ENCODE data around the gene LCMT1.
"Not testable (repeated sequence)": the region's sequence is repeated elsewhere in the genome, so short reads cannot be mapped to it uniquely, and the experiment has no call there.

The LCMT1 gene

GRCh38 chr16:25111403-25112166, at the start of gene LCMT1:
TSS of gene LCMT1 (plus strand) at chr16:25111742. CDS start at chr16:25111884, 142 bp downstream.
- DNase-seq (ENCODE audit: low read depth in 3 of 3) = peak; percentile 80 to 92 (median 89)

GRCh38 chr16:25063102-25063501, 48.4 kb upstream of the LCMT1 start:
- DNase-seq (ENCODE audit: low read depth in 3 of 3) = peak in 1 of 3 experiments; percentile 23

- DNase-seq (ENCODE audit: low read depth in 3 of 3) = no peak
These were observed 47.7 kb upstream of the LCMT1 start for GRCh38 chr16:25063865-25064264.

- DNase-seq (ENCODE audit: low read depth in 3 of 3) = not testable (repeated sequence)
These were observed 47.3 kb upstream of the LCMT1 start for GRCh38 chr16:25064281-25064680.

GRCh38 chr16:25064937-25065336, 46.6 kb upstream of the LCMT1 start:
- DNase-seq (ENCODE audit: low read depth in 3 of 3) = no peak

- no peak for DNase-seq (ENCODE audit: low read depth in 3 of 3)
These were observed 45.6 kb upstream of the LCMT1 start for GRCh38 chr16:25065899-25066298.

GRCh38 chr16:25066426-25066746, 45.2 kb upstream of the LCMT1 start:
- no peak for DNase-seq (ENCODE audit: low read depth in 3 of 3)

- DNase-seq (ENCODE audit: low read depth in 3 of 3) = peak; percentile 63 to 83 (median 64)
These were observed 44.6 kb upstream of the LCMT1 start for GRCh38 chr16:25066747-25067631.

- DNase-seq (ENCODE audit: low read depth in 3 of 3) = no peak
These were observed 37.7 kb upstream of the LCMT1 start for GRCh38 chr16:25073854-25074253.

GRCh38 chr16:25078386-25078978, 33.1 kb upstream of the LCMT1 start:
- DNase-seq (ENCODE audit: low read depth in 3 of 3) = no peak

GRCh38 chr16:25079637-25080378, 31.7 kb upstream of the LCMT1 start:
- DNase-seq (ENCODE audit: low read depth in 3 of 3) = no peak

GRCh38 chr16:25080420-25081131, 31.0 kb upstream of the LCMT1 start:
- DNase-seq (ENCODE audit: low read depth in 3 of 3) = no peak

GRCh38 chr16:25081702-25082101, 29.8 kb upstream of the LCMT1 start:
- DNase-seq (ENCODE audit: low read depth in 3 of 3) = no peak

GRCh38 chr16:25083065-25083464, 28.5 kb upstream of the LCMT1 start:
- no peak for DNase-seq (ENCODE audit: low read depth in 3 of 3)

- DNase-seq (ENCODE audit: low read depth in 3 of 3) = no peak
These were observed 27.8 kb upstream of the LCMT1 start for GRCh38 chr16:25083701-25084100.

GRCh38 chr16:25084797-25085196, 26.7 kb upstream of the LCMT1 start:
- no peak for DNase-seq (ENCODE audit: low read depth in 3 of 3)

- DNase-seq (ENCODE audit: low read depth in 3 of 3) = no peak
These were observed 23.8 kb upstream of the LCMT1 start for GRCh38 chr16:25087761-25088160.

- DNase-seq (ENCODE audit: low read depth in 3 of 3) = no peak
These were observed 22.2 kb upstream of the LCMT1 start for GRCh38 chr16:25089351-25089750.

- no peak for DNase-seq (ENCODE audit: low read depth in 3 of 3)
These were observed 19.1 kb upstream of the LCMT1 start for GRCh38 chr16:25092441-25092840.

- no peak for DNase-seq (ENCODE audit: low read depth in 3 of 3)
These were observed 18.1 kb upstream of the LCMT1 start for GRCh38 chr16:25093208-25094061.
